ENCODE data around the gene TOMM20. TPM values are rescaled to one million over a fixed set of nuclear protein-coding genes. Genes with fewer than 3 reads are reported as not detected.

The TOMM20 gene
- total and polyA plus RNA-seq, 9 of the 15 experiments (the other 6 are each of a cell fraction or from before 2014, with no cell fraction given), result 70.6 to 334 (median 159) TPM

DNA sequence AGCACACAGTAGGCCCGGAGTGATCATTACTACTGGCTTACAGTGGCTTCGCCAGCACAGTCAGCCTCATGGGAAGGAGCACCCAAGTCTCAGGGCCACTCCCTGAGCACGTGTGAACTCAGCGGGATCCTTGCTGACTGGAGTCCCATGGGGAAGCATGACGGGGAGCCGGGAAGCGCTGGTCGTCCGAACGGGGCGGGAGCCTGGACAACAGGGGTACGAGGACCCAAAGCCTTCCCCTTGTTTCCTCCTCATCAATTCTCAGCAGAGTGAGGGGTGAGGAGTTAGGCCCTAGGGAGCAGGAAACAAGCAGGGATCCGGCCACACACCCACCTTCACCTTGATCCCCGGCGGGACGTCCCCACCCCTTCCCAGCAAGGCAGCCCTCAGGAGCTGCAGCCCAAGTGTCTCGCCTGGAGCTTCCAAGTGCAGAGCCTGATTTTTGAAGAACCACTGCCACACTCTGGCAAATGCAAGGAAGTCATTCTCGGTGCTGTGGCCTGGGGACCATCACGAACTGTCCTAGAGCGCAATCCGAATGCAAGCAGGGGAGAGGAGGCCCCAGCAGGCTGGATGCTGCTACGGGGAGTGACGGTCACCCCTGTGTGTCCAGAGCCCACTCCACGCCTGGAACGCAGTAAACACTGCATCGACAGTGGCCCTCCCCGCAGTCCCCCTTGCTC lies 35.5 kb downstream of the TOMM20 start (continued):
- 0 out of 2 replicates have a peak, but pooled peaks have one; percentile 41 for TF ChIP-seq GABPB1 (CRISPR knock-in tag; IDR thresholded peaks at IDR 0.05)
- TF ChIP-seq, protein P1, sequence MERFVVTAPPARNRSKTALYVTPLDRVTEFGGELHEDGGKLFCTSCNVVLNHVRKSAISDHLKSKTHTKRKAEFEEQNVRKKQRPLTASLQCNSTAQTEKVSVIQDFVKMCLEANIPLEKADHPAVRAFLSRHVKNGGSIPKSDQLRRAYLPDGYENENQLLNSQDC (CRISPR knock-in tag; IDR thresholded peaks at IDR 0.05), result no peak
- TF ChIP-seq MEF2D (tag; conservative IDR thresholded peaks at IDR 0.05; ENCODE audit: low read depth), result no peak
- no peak for TF ChIP-seq NFATC3 (IDR thresholded peaks at IDR 0.05)
- TF ChIP-seq DPF2 (IDR thresholded peaks at IDR 0.05), result no peak
- TF ChIP-seq HCFC1 (IDR thresholded peaks at IDR 0.05; ENCODE audit: low read depth, low read length), result no peak
- no peak for TF ChIP-seq ZNF717 (CRISPR knock-in tag; IDR thresholded peaks at IDR 0.05)
- no peak for TF ChIP-seq GABPA (tag; conservative IDR thresholded peaks at IDR 0.05; ENCODE audit: low read depth)
- TF ChIP-seq KHSRP (IDR thresholded peaks at IDR 0.05), result no peak
- TF ChIP-seq ETV5 (CRISPR knock-in tag; IDR thresholded peaks at IDR 0.05; ENCODE audit: low read depth), result no peak
- TF ChIP-seq MCM3 (IDR thresholded peaks at IDR 0.05), result no peak
- TF ChIP-seq SMAD1 (IDR thresholded peaks at IDR 0.05; ENCODE audit: low read depth, low read length, partially characterized antibody), result no peak
- no peak for TF ChIP-seq NR2C1 (IDR thresholded peaks at IDR 0.05)
- no peak for TF ChIP-seq NR2C1 (tag; IDR thresholded peaks at IDR 0.05)
- TF ChIP-seq CREB3L1 (IDR thresholded peaks at IDR 0.05; ENCODE audit: borderline replicate concordance, low read depth), result no peak
- TF ChIP-seq SRF (CRISPR knock-in tag; IDR thresholded peaks at IDR 0.05), result no peak
- TF ChIP-seq IRF1 (CRISPR knock-in tag; IDR thresholded peaks at IDR 0.05; ENCODE audit: borderline replicate concordance), result no peak
- TF ChIP-seq, protein P2, sequence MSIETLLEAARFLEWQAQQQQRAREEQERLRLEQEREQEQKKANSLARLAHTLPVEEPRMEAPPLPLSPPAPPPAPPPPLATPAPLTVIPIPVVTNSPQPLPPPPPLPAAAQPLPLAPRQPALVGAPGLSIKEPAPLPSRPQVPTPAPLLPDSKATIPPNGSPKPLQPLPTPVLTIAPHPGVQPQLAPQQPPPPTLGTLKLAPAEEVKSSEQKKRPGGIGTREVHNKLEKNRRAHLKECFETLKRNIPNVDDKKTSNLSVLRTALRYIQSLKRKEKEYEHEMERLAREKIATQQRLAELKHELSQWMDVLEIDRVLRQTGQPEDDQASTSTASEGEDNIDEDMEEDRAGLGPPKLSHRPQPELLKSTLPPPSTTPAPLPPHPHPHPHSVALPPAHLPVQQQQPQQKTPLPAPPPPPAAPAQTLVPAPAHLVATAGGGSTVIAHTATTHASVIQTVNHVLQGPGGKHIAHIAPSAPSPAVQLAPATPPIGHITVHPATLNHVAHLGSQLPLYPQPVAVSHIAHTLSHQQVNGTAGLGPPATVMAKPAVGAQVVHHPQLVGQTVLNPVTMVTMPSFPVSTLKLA (conservative IDR thresholded peaks at IDR 0.05), result no peak
- TF ChIP-seq ZKSCAN1 (IDR thresholded peaks at IDR 0.05; ENCODE audit: low read depth, low read length), result peak; percentile 93
- TF ChIP-seq BDP1 (IDR thresholded peaks at IDR 0.05; ENCODE audit: insufficient read depth, insufficient read length), result no peak
- TF ChIP-seq TRIM24 (IDR thresholded peaks at IDR 0.05), result no peak
- TF ChIP-seq ZNF79 (CRISPR knock-in tag; IDR thresholded peaks at IDR 0.05; ENCODE audit: low read depth), result no peak
- no peak for TF ChIP-seq ZNF75A (CRISPR knock-in tag; IDR thresholded peaks at IDR 0.05)
- no peak for TF ChIP-seq SRSF7 (optimal IDR thresholded peaks at IDR 0.05; ENCODE audit: low read depth, low read length)
- no peak; a peak in 1 of 4 replicates for TF ChIP-seq KDM4B (IDR thresholded peaks at IDR 0.05; ENCODE audit: borderline replicate concordance in 2 of 2, low read depth in 1 of 2)
- TF ChIP-seq MAZ (CRISPR knock-in tag; conservative IDR thresholded peaks at IDR 0.05 in 1 of 2, IDR thresholded peaks at IDR 0.05 in 1 of 2), result no peak; a peak in 1 of 4 replicates
- no peak for TF ChIP-seq GATA2 (CRISPR knock-in tag; IDR thresholded peaks at IDR 0.05)
- no peak for TF ChIP-seq MAX (CRISPR knock-in tag; IDR thresholded peaks at IDR 0.05)
